Activated naive CD4-positive, alpha-beta T cell treated with anti-CD3 and anti-CD28 coated beads for 36 hours (primary cell): ENCODE measurements around the gene PPAT. TPM values are rescaled to one million over a fixed set of nuclear protein-coding genes. Genes with fewer than 3 reads are reported as not detected.

ENCODE experiments used
- CTCF ChIA-PET: fragments of 350-600 bp; sonication (Branson Sonifier 250); formaldehyde crosslinking; loops from one replicate; lab custom pipeline; 2021; ENCODE audit warnings: antibody characterized with exemption; lab: Charles Lee
- DNase-seq: peaks from one replicate; pipeline ENCODE4 v3.0.0-alpha.2; 2020
- H3K27ac Mint-ChIP-seq: one replicate; pipeline ENCODE4 v1.8.0; 2021; ENCODE audit warnings: mild to moderate bottlenecking, mixed read lengths
- H3K27me3 Mint-ChIP-seq: one replicate; pipeline ENCODE4 v1.8.0; 2021; ENCODE audit warnings: low read depth, mixed read lengths
- H3K36me3 Mint-ChIP-seq: one replicate; pipeline ENCODE4 v1.8.0; 2021; ENCODE audit warnings: low read depth, mixed read lengths
- H3K4me1 Mint-ChIP-seq: one replicate; pipeline ENCODE4 v1.8.0; 2021; ENCODE audit warnings: low read depth, mixed read lengths
- H3K4me3 Mint-ChIP-seq: one replicate; pipeline ENCODE4 v1.8.0; 2021; ENCODE audit warnings: mild to moderate bottlenecking, moderate library complexity, mixed read lengths
- H3K9me3 Mint-ChIP-seq: one replicate; pipeline ENCODE4 v1.8.0; 2021; ENCODE audit warnings: mixed read lengths
- intact Hi-C: fragments of 100-400 bp; cut with micrococcal nuclease; formaldehyde crosslinking; loops from one replicate; pipeline ENCODE4 v1.15.1; 2023
- total RNA-seq, 2 experiments: library from RNA; stranded (reverse); gene quantifications; one replicate each; pipeline ENCODE4 v1.2.3, GENCODE V29; 2021

PPAT gene
- total RNA-seq, 2 experiments from 2014 or later = 35.2 to 40.6 TPM

DNA sequence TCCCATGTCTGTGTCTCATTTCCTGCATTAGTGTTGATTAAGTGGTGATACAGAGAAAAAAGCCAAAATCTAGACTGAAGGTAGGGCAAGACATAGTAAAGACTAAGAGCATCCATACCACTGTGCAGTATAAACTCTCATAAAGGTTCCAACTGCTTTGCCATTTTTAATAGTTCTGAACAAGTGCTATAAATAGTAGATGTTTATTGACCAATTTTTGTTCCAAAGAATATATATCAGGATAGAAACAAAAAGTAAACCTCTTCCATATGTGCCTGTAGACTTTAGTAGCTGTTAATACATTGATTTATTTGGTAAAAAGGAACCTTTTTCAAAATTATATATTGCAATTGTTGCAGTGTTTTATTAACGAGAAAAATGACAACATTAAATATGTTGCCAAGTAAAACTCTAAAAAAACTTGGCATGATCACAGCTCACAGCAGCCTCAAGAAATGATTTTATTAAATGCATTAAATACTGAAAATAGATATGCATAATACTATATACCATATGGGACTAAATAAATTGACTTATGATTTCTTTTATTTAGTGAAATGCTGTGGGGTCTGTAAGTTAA lies 25.8 kb downstream of the PPAT start:
- Mint-ChIP-seq H3K36me3 (peaks cover 20% of the 10 kb centered on the region), H3K4me3 (no peak overlapping the region), H3K27me3 (no peaks in the 10 kb centered on the region), H3K4me1 (peaks cover 17% of the 10 kb centered on the region), H3K27ac (no peak overlapping the region), H3K9me3 (no peaks in the 10 kb centered on the region)
- intact Hi-C loops = no loop called here
- DNase-seq = no peak
- CTCF ChIA-PET = interaction anchor here (1.1 kb wide), 1 partner anchor 135 kb away, joined by 3 read pairs; no protein-coding TSS in a partner anchor

DNA sequence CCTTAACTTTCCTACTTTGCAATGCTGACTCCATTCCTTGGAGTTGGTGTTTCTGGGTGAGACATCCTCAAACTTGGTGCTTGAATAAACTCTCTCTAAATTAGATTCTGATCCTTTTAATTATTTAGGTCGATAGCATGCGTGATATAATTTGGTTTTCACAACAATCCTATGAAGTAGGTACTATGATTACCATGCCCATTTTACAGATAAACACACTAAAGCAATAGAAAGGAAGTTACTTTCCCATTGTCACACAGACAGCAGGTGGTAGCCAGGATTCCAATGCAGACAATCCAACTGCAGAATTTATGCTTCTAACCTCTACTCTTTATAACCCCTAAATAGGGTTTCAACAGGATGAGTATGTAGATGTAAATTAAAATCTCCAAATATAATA lies 26.4 kb downstream of the PPAT start:
- Mint-ChIP-seq H3K4me1 (peaks cover 17% of the 10 kb centered on the region), H3K9me3 (no peaks in the 10 kb centered on the region), H3K4me3 (no peak overlapping the region), H3K27me3 (no peaks in the 10 kb centered on the region), H3K36me3 (peaks cover 23% of the 10 kb centered on the region), H3K27ac (no peak overlapping the region)
- no peak for DNase-seq
- intact Hi-C loops = no loop called here
- CTCF ChIA-PET = no interaction called here

DNA sequence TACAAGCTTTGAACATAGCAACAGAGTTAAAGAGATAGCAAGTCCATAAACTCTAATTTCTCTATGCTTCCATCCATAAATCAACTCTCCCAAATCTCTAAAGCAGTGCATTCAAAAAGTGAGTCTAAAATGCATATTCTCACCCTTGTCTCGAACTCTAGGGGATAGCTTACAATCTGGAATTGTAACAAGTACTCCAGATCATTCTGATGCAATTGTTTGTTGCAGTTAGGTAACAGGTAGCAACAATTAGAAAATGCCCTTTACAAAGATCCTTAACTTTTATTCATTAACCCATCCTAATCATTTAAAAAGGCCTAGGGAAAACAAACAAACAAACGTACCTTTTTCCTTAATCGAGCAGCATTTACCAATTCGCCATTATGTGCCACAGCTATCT lies 29.3 kb downstream of the PPAT start:
- Mint-ChIP-seq H3K4me3 (no peak overlapping the region), H3K9me3 (no peaks in the 10 kb centered on the region), H3K27ac (no peak overlapping the region), H3K36me3 (peaks cover 22% of the 10 kb centered on the region), H3K27me3 (no peaks in the 10 kb centered on the region), H3K4me1 (peaks cover 7% of the 10 kb centered on the region)
- CTCF ChIA-PET = interaction anchor here (2.9 kb wide), 1 partner anchor 17 kb away, joined by 12 read pairs; no protein-coding TSS in a partner anchor
- DNase-seq = no peak
- intact Hi-C loops = no loop called here

DNA sequence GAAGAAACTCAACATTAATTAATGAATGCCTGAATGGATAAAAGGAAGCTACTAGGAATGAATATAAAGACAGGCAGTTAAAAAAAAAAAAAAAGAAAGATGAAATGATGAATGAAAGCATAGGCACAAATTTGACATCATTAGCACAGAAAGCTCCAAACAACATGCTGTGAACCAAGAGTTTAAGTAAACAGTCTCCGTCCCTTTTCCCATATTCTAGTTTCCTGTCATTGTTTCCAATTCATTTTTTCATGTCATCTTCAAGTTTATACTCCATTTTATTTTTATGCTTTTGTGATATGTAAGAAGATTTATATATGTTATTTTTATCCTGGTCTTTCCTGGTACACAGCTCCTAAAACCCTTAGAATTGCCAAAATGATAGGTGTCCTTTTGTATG lies 30.4 kb downstream of the PPAT start:
- no peak for DNase-seq
- no peak overlapping the region for H3K4me3 Mint-ChIP-seq
- H3K4me1 Mint-ChIP-seq = peaks cover under 1% of the 10 kb centered on the region
- H3K27ac Mint-ChIP-seq = no peak overlapping the region
- CTCF ChIA-PET = interaction anchor here (2.9 kb wide), 1 partner anchor 19 kb away, joined by 12 read pairs; no protein-coding TSS in a partner anchor
- H3K36me3 Mint-ChIP-seq = peaks cover 25% of the 10 kb centered on the region
- no peaks in the 10 kb centered on the region for H3K27me3 Mint-ChIP-seq
- no peaks in the 10 kb centered on the region for H3K9me3 Mint-ChIP-seq
- intact Hi-C loops = no loop called here

DNA sequence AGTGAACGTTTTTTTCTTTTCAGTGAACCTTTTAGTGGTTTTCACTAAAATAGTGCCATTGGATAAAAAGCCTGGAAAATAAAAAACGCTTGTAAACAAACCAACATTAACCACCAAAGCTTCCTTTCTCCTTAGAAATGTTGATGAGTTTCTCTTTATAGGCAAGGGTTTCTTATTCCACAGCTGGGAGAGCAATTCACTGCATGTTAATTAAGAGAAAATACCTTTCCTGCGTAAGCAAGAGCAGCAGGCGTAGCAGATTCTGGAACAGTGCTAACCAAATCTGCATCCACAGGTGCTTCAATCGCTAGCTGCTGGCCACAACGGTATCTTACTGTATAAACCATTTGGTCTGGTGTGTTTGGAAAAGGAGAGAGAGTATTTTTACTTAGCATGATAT lies 34.9 kb downstream of the PPAT start:
- intact Hi-C loops = no loop called here
- Mint-ChIP-seq H3K27me3 (no peaks in the 10 kb centered on the region), H3K27ac (no peak overlapping the region), H3K4me1 (no peaks in the 10 kb centered on the region), H3K36me3 (peaks cover 18% of the 10 kb centered on the region), H3K9me3 (no peaks in the 10 kb centered on the region), H3K4me3 (no peak overlapping the region)
- CTCF ChIA-PET = interaction anchor here (0.6 kb wide), 1 partner anchor 252 kb away, joined by 3 read pairs; no protein-coding TSS in a partner anchor
- DNase-seq = no peak

DNA sequence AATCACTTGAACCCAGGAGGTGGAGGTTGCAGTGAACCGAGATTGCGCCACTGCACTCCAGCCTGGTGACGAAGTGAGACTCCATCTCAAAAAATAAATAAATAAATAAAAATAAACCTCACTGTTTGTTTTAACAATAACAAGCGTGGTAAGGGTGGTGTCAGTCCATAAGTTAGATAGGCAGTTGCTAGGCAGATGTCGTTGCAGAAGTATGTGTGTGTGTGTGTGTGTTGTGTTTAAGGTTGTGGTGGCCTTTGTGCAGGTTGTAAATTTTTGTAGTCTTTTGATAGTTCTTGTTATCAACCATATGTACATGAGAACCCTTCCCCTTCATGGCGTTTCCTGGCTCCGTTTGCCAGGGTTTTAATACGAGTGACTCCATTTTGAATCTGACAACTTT lies 44.1 kb downstream of the PPAT start:
- no peak for DNase-seq
- Mint-ChIP-seq H3K27me3 (no peaks in the 10 kb centered on the region), H3K4me3 (no peak overlapping the region), H3K9me3 (no peaks in the 10 kb centered on the region), H3K27ac (no peak overlapping the region), H3K36me3 (peaks cover 11% of the 10 kb centered on the region), H3K4me1 (peaks cover 31% of the 10 kb centered on the region)
- CTCF ChIA-PET = no interaction called here
- intact Hi-C loops = no loop called here

DNA sequence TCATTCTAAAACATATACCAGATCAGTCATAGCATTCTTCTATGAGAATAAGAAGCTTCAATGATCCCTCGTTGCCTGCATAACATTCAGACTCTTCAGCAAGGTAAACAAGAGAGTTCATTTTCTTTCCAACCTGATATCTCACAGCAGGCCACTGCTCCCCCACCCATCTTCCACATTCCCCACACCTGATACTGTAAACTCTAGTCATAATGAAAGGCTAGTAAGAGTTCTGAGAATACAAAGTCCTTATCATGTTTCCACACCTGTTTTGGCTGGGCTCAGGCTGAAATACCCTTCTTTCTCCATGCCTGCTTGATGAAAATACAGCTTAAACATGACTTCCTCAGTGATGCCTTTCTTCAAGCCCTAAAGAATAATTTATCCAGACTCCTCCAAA lies 45.9 kb downstream of the PPAT start:
- CTCF ChIA-PET = no interaction called here
- intact Hi-C loops = loop anchor here (5.0 kb wide), 1 partner anchor 158 kb away; no protein-coding TSS in a partner anchor
- Mint-ChIP-seq H3K27me3 (no peaks in the 10 kb centered on the region), H3K4me3 (no peak overlapping the region), H3K4me1 (peaks cover 34% of the 10 kb centered on the region), H3K36me3 (peaks cover 5% of the 10 kb centered on the region), H3K27ac (peak overlapping the region; percentile 70), H3K9me3 (no peaks in the 10 kb centered on the region)
- no peak for DNase-seq

DNA sequence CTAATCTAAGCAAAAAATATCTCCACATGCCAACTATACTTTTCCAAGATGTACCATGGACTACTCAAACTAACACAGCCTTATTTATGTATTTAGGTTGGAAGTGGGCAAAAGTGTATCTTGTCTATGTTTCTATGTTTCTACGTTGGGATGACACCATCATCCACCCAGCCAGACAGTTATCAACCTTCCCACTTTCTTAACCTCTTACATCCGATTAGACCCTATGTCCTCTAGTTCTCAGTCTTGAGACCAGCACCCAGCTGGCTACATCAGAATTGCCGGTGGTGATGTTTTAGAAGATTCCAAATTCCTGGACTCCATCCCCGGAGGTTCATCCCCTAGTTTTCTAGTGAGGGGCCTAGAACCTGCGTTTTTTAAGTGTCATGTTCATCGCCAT lies 47.1 kb downstream of the PPAT start:
- H3K27me3 Mint-ChIP-seq = no peaks in the 10 kb centered on the region
- intact Hi-C loops = loop anchor here (5.0 kb wide), 1 partner anchor 159 kb away; no protein-coding TSS in a partner anchor
- H3K36me3 Mint-ChIP-seq = peaks cover 5% of the 10 kb centered on the region
- peak overlapping the region; percentile 95 for H3K27ac Mint-ChIP-seq
- CTCF ChIA-PET = interaction anchor here (1.0 to 2.0 kb wide), 3 partner anchors 77 to 440 kb away, joined by 3 to 4 read pairs (median 3); no protein-coding TSS in a partner anchor
- peak overlapping the region; percentile 87 for H3K4me3 Mint-ChIP-seq
- no peak for DNase-seq
- peaks cover 39% of the 10 kb centered on the region for H3K4me1 Mint-ChIP-seq
- H3K9me3 Mint-ChIP-seq = no peaks in the 10 kb centered on the region

DNA sequence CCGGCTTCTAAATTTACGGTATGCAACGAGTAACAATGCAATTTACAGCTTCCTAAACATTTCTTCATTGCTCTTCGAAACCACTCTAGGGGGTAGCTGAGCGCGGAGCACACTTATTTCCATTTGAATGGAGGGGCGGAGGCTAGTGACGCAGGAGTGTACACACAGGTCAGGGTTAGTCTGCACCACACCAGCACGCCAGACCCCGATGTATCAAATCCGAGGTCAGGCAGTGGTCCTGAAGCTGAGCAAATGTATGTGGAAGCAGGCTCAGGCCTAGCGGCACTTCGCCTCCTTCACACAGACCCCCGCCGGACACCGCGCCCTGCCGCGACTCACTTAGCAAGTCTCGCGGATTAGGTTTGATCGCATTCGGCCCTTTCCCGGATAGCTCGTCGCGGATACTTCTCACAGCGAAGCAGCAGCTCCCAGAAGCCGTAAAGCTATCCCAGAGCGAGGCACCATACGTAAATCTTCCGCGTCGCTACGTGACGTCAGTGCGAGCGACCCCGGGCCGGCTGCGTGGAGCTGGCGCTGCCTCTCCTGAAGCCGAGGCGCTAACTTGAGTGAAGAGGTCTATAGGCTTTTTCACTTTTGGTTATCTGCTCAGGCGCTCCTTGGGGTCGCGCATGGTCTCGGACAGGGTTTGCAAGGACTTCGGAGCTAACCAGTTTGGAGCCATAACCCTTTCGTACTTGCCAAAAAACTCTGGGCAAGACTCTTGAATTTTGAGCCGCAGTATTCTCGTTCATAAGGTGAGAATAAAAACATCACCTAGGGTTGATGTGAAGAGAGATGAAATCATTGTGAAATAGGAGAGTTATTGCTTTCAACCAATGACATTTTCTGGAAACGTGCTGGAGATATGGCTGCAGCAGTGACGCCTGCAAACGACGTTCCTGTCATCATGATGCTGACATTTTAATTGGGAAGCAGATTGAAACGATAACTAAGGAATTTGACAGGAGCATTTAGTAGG lies 48.1 kb downstream of the PPAT start, which contains the start of gene AASDH:
Gene AASDH (minus strand): TSS at position 469 of the 979 bp plus-strand sequence. CDS start 3,192 bp downstream, outside the sequence.
- no peaks in the 10 kb centered on the region for H3K27me3 Mint-ChIP-seq
- H3K36me3 Mint-ChIP-seq = peaks cover 5% of the 10 kb centered on the region
- CTCF ChIA-PET = interaction anchor here (0.9 to 2.0 kb wide), 7 partner anchors 38 to 439 kb away, joined by 3 to 9 read pairs (median 3); partner anchors contain the start of gene PPAT
- peak; percentile 97 for DNase-seq
- peak within 1 kb of the TSS; percentile 95 for H3K27ac Mint-ChIP-seq
- H3K4me3 Mint-ChIP-seq = peak within 1 kb of the TSS; percentile 87
- intact Hi-C loops = loop anchor here (1.0 to 5.0 kb wide), 7 partner anchors 48 to 591 kb away; partner anchors contain the start of genes CEP135, EXOC1, POLR2B and PPAT
- peaks cover 39% of the 10 kb centered on the region for H3K4me1 Mint-ChIP-seq
- H3K9me3 Mint-ChIP-seq = no peaks in the 10 kb centered on the region

DNA sequence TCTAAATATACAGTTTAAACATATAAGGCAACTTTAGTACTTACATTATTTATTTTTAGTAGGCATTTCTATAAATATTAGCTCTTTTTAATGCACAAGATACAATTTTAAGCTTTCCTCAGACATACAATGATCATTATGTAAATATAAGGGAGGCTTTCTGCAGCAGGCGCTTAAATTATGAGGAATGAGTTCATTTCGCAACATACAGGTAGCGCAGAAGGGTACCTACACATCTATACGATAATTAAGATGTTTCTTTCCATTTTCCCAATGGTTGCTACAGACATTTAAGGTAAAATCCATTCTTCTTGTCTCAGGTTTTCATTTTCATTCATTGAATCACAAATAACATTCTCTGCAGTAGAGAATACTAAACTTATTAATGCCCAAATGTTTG lies 49.3 kb downstream of the PPAT start:
- CTCF ChIA-PET = interaction anchor here (1.5 kb wide), 1 partner anchor 86 kb away, joined by 9 read pairs; no protein-coding TSS in a partner anchor
- peaks cover 39% of the 10 kb centered on the region for H3K4me1 Mint-ChIP-seq
- intact Hi-C loops = loop anchor here (2.0 to 5.0 kb wide), 2 partner anchors 161 to 523 kb away; no protein-coding TSS in a partner anchor

DNA sequence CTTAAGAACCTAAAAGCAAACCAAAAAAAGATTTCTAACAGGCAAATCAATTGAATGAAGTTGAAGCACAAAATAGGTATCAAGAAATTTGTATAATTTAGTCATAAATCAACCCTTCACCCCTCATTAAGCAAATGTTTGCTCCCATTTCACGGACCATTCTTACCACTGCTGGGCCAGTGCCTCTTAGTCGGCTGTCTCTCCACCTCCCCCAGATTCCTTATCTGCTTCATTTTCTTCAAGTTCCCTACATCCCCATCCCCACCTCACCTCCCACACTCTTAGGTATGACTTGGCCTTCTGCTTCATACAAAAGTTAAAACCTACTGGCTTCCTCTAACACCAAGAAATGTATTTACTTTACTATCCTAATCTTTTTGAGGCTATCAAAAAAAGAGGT lies 60.0 kb downstream of the PPAT start:
- Mint-ChIP-seq H3K4me3 (no peak overlapping the region), H3K27me3 (no peaks in the 10 kb centered on the region), H3K27ac (no peak overlapping the region), H3K9me3 (no peaks in the 10 kb centered on the region), H3K36me3 (peaks cover 9% of the 10 kb centered on the region), H3K4me1 (no peaks in the 10 kb centered on the region)
- CTCF ChIA-PET = no interaction called here
- DNase-seq = no peak
- intact Hi-C loops = no loop called here

More for the DNA sequence above, 49.3 kb downstream of the PPAT start:
- H3K9me3 Mint-ChIP-seq = no peaks in the 10 kb centered on the region
- no peaks in the 10 kb centered on the region for H3K27me3 Mint-ChIP-seq
- no peaks in the 10 kb centered on the region for H3K36me3 Mint-ChIP-seq
- no peak for DNase-seq
- H3K4me3 Mint-ChIP-seq = peak overlapping the region; percentile 87
- peak overlapping the region; percentile 95 for H3K27ac Mint-ChIP-seq

DNA sequence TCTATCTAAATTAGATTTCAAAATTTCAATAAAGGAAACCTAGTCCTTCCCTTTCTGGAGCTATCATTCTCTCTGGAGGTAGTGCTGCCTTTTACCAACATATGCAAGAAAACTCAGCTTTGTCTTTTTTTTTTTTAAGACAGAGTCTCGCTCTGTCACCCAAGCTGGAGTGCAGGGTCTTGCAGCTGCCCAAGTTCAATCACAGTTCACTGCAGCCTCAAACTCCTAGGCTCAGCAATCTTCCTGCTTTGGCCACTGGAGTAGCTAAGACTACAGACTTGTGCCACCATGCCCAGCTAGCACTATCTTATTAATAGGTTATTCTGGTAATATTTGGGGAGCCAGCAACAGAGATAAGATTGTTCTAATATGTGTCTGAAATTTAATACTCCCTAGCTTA lies 60.5 kb downstream of the PPAT start:
- Mint-ChIP-seq H3K36me3 (peaks cover 10% of the 10 kb centered on the region), H3K27ac (no peak overlapping the region), H3K4me3 (no peak overlapping the region), H3K4me1 (no peaks in the 10 kb centered on the region), H3K27me3 (no peaks in the 10 kb centered on the region), H3K9me3 (no peaks in the 10 kb centered on the region)
- DNase-seq = no peak
- intact Hi-C loops = no loop called here
- CTCF ChIA-PET = interaction anchor here (0.6 kb wide), 1 partner anchor 1427 kb away, joined by 4 read pairs; no protein-coding TSS in a partner anchor
